Peyer's patch (tissue), 4 donors: ENCODE data around the gene RO60. TPM values are rescaled to one million over a fixed set of nuclear protein-coding genes. Genes with fewer than 3 reads are reported as not detected.

Experiments used
- DNase-seq, 3 donors: peaks; one replicate each; pipeline ENCODE4 v3.0.0-alpha.2; 2017 to 2019
- H3K27ac ChIP-seq, 4 donors: fragments of 200-600 bp; sonication (generic); one replicate each; pipeline ENCODE4 v1.5.1; 2016 to 2019
- H3K27me3 ChIP-seq, 2 donors: fragments of 200-600 bp; sonication (generic); one replicate each; pipeline ENCODE4 v1.5.1; 2019
- H3K36me3 ChIP-seq, 3 donors: fragments of 200-600 bp; sonication (generic); one replicate each; pipeline ENCODE4 v1.5.1; 2016 to 2019
- H3K4me1 ChIP-seq, 4 donors: fragments of 200-600 bp; sonication (generic); one replicate each; pipeline ENCODE4 v1.5.1; 2016 to 2019
- H3K4me3 ChIP-seq, 4 donors: fragments of 200-600 bp; sonication (generic); 1 replicate in 3 of 4; 2 replicates in 1 of 4; pipeline ENCODE4 v1.5.1; 2016 to 2019; ENCODE audit warnings: mild to moderate bottlenecking in 1 of 4
- H3K9me3 ChIP-seq, 4 donors: fragments of 200-600 bp; sonication (generic); one replicate each; pipeline ENCODE4 v1.5.1; 2016 to 2019; ENCODE audit warnings: mild to moderate bottlenecking in 1 of 4
- CTCF ChIP-seq, 6 experiments: fragments of 450-650 bp in 4 of 6; fragments of 200-600 bp in 2 of 6; sonication (generic) in 1 of 6; IDR thresholded peaks; one replicate each; pipeline ENCODE4 v1.5.1; 2017 to 2019; ENCODE audit warnings: antibody characterized with exemption in 6 of 6, mild to moderate bottlenecking in 3 of 6, moderate library complexity in 1 of 6
- POLR2A ChIP-seq, 2 donors: fragments of 450-650 bp; IDR thresholded peaks; one replicate each; pipeline ENCODE4 v1.5.1; 2017; ENCODE audit warnings: antibody characterized with exemption in 2 of 2, mild to moderate bottlenecking in 2 of 2, moderate library complexity in 2 of 2
- total RNA-seq, 4 donors: library from RNA; depleted of rRNA; stranded (reverse); fragments of >200 nt; gene quantifications; one replicate each; pipeline ENCODE4 v1.1.0, GENCODE V29; 2016

The RO60 gene
- total RNA-seq, 4 donors from 2014 or later: 33.0 to 55.9 (median 47.0) TPM

GRCh38 chr1:193070942-193071341 lies 11.5 kb downstream of the RO60 start:
- peaks cover 0 to 4% (median 0%) of the 10 kb centered on the region in 3 donors for H3K36me3 ChIP-seq
- H3K27me3 ChIP-seq: no peaks in the 10 kb centered on the region
- TF ChIP-seq POLR2A (IDR thresholded peaks at IDR 0.05) (no peak), CTCF (IDR thresholded peaks at IDR 0.05) (no peak)
- no peaks in the 10 kb centered on the region for H3K9me3 ChIP-seq
- H3K27ac ChIP-seq: no peak overlapping the region
- no peak overlapping the region for H3K4me3 ChIP-seq
- no peak for DNase-seq
- H3K4me1 ChIP-seq: peaks cover 0 to 9% (median 2%) of the 10 kb centered on the region in 4 donors

DNA sequence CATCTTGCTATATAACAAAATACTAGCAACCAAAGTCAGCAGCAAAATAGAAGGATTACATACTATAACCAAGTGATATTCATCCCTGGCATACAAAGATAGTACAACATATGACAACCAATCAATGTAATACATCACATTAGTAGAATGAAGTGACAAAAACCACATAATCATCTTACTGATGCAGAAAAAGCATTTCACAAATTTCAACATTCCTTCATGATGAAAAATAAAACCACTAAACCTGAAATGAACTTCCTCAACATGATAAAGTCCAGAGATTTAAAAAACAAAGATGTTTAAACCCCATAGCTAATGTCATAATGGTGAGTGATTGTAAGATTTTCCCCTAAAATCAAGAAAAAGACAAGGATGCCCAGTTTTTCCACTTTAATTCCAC lies 18.6 kb downstream of the RO60 start:
- H3K27ac ChIP-seq: no peak overlapping the region
- H3K27me3 ChIP-seq: no peaks in the 10 kb centered on the region
- no peak overlapping the region for H3K4me3 ChIP-seq
- TF ChIP-seq CTCF (IDR thresholded peaks at IDR 0.05): no peak
- no peak for TF ChIP-seq POLR2A (IDR thresholded peaks at IDR 0.05)
- DNase-seq: no peak
- H3K4me1 ChIP-seq: no peaks in the 10 kb centered on the region
- no peaks in the 10 kb centered on the region for H3K9me3 ChIP-seq
- H3K36me3 ChIP-seq: peaks cover 0 to 59% (median 0%) of the 10 kb centered on the region in 3 donors

DNA sequence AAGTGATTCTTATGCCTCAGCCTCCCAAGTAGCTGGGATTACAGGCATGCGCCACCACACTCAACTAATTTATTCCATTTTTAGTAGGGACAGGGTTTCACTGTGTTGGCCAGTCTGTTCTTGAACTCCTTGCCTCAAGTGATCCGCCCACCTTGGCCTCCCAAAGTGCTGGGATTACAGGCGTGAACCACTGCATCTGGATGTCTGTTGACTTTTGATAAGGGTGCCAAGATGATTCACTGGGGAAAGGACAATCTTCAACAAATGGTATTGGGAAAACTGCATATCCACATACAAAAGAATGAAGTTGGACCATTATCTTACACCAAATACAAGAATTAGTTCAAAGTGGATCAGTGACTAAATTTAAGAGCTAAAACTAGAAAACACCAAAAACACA lies 19.8 kb downstream of the RO60 start:
- TF ChIP-seq POLR2A (IDR thresholded peaks at IDR 0.05) (no peak), CTCF (IDR thresholded peaks at IDR 0.05) (no peak)
- Histone ChIP-seq H3K4me3 (no peak overlapping the region), H3K27ac (no peak overlapping the region), H3K4me1 (no peaks in the 10 kb centered on the region), H3K9me3 (no peaks in the 10 kb centered on the region), H3K27me3 (no peaks in the 10 kb centered on the region), H3K36me3 (peaks cover 0 to 71% (median 0%) of the 10 kb centered on the region in 3 donors)
- DNase-seq: no peak

DNA sequence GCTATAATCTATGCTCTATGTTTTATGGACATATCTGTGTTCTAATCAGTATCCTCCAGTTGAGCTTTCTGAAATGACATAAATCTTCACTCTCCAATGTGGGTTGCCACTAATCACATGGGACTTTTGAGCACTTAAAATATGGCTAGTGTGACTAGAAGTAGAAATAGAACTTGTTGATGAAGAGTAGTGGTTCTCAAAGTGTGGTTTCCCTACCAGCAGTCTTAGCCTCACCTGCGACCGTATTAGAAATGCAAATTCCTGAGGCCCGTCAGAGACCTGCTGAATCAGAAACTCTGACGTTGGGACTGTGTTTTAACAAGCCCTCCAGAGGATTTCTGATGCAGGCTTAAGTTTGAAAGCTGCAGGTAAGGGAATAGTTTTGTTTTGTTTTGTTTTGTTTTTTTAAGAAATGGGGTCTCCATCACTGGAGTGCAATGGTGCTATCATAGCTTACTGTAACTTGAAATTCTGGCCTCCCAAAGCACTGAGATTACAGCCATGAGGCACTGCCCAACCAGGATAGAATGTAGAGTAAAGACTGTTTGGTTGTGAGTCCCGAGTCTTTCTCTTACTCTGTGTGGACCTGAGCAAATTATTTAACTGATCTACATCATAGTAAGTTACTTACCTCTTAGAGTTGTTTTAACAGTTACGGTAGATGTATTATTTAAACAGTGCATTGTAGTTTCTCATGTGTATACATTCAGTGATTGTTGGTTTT lies 24.1 kb downstream of the RO60 start:
- TF ChIP-seq CTCF (IDR thresholded peaks at IDR 0.05): no peak
- no peak for TF ChIP-seq POLR2A (IDR thresholded peaks at IDR 0.05)
- Histone ChIP-seq H3K9me3 (no peaks in the 10 kb centered on the region), H3K27ac (no peak overlapping the region), H3K4me1 (no peaks in the 10 kb centered on the region), H3K4me3 (no peak overlapping the region), H3K27me3 (no peaks in the 10 kb centered on the region), H3K36me3 (peaks cover 0 to 66% (median 0%) of the 10 kb centered on the region in 3 donors)
- DNase-seq: no peak

GRCh38 chr1:193085263-193085662 lies 25.9 kb downstream of the RO60 start:
- Histone ChIP-seq H3K9me3 (no peaks in the 10 kb centered on the region), H3K4me1 (no peaks in the 10 kb centered on the region), H3K27me3 (no peaks in the 10 kb centered on the region), H3K27ac (no peak overlapping the region), H3K4me3 (no peak overlapping the region), H3K36me3 (peaks cover 0 to 58% (median 0%) of the 10 kb centered on the region in 3 donors)
- DNase-seq: no peak
- TF ChIP-seq POLR2A (IDR thresholded peaks at IDR 0.05) (no peak), CTCF (IDR thresholded peaks at IDR 0.05) (no peak)
